DOHH2 (cell line): ENCODE data around the gene DDIT4.

Source experiments
- EZH2phosphoT487 ChIP-seq: fragments of 200-600 bp; sonication (generic); IDR thresholded peaks from 2 replicates; pipeline ENCODE4 v1.6.1; 2017; ENCODE audit warnings: borderline replicate concordance, mild to moderate bottlenecking, antibody characterized with exemption, low read length, moderate library complexity, mixed read lengths
- TF ChIP-seq, protein P1 (sequence below): fragments of 200-600 bp; sonication (generic); IDR thresholded peaks from one replicate; pipeline ENCODE4 v1.5.1; 2014; ENCODE audit warnings: antibody characterized with exemption, mild to moderate bottlenecking, low read depth, low read length; ENCODE audit not compliant: poor library complexity, severe bottlenecking

DNA sequence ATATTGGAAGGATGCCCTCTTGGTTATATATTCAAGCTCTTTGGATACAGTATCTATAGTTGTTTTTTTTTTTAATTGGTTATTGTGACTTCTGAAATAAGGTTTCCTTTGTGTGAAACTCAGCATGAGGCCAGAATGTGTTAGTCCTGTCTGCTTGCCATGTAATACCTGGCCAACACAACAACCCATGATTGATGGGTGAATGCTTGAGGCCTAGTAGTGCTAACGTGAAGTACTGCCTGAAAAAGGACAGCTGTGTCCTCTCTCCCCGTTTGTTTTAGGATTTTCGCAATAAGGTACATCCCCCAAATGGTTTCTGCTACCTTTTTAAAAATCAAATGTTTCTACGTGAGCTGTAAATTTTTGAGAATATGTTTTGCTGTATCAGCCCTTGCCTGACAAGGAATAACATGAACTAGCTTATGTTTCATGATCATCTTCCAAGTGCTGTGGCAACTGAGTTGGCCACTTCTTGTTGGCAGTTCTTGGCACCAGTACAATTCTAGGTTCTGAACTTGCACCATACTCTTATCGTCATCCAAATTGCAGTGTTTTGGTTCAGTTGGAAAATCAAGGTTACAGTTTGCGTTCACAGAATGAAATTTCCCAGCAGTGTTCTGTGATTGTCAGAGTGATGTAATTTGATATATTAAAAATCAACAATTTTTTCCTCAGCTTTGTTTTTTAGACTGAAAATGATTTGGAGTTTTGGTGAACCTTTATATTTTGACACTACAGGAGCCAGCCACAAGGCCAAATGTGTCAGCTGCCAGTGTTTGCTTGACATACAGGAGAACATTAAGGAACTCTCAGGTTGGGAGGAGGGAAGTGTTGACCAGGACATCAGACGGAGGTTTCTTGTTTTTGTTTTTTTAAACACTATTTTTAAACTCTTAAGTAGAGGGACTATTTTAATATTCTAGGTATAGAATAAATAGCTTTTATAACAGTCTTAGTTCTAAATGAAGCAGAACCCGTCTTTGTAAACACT is 44.2 kb upstream of the DDIT4 start:
- TF ChIP-seq, protein P1, sequence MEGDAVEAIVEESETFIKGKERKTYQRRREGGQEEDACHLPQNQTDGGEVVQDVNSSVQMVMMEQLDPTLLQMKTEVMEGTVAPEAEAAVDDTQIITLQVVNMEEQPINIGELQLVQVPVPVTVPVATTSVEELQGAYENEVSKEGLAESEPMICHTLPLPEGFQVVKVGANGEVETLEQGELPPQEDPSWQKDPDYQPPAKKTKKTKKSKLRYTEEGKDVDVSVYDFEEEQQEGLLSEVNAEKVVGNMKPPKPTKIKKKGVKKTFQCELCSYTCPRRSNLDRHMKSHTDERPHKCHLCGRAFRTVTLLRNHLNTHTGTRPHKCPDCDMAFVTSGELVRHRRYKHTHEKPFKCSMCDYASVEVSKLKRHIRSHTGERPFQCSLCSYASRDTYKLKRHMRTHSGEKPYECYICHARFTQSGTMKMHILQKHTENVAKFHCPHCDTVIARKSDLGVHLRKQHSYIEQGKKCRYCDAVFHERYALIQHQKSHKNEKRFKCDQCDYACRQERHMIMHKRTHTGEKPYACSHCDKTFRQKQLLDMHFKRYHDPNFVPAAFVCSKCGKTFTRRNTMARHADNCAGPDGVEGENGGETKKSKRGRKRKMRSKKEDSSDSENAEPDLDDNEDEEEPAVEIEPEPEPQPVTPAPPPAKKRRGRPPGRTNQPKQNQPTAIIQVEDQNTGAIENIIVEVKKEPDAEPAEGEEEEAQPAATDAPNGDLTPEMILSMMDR, result no peak
- no peak for TF ChIP-seq EZH2phosphoT487
